Measurements from ENCODE around the gene ST3GAL3.

ST3GAL3 gene

DNA sequence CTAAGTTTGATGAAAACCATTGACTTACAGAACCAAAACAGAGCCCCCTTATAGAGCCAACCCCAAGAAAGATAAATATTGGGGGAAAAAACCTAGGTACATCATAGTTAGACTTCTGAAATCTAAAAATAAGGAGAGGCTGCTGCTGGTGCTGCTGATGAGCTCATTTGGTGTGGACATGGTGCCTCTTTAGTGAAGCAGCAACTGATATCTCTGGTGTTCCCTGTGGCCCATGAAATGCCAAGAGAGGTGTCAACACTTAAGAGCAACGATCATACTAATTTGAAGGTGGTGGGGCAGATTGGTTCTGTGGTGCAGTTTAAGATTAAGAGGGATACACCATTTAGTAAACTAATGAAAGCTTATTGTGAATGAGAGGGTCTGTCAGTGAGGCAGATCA lies 35.9 kb downstream of the ST3GAL3 start:
- Histone ChIP-seq H3K4me3 (replicated peaks; ENCODE audit: insufficient read depth, low read length) (no peak overlapping the region), H3K27me3 (ENCODE audit: insufficient read depth, poor library complexity, severe bottlenecking) (no peaks in the 10 kb centered on the region), H3K27ac (replicated peaks) (no peak overlapping the region)
- no peak for TF ChIP-seq POLR2AphosphoS5 (IDR thresholded peaks at IDR 0.05; ENCODE audit: low read depth)
- no peak for TF ChIP-seq GABPA (IDR thresholded peaks at IDR 0.05; ENCODE audit: low read depth)
- TF ChIP-seq, protein P1, sequence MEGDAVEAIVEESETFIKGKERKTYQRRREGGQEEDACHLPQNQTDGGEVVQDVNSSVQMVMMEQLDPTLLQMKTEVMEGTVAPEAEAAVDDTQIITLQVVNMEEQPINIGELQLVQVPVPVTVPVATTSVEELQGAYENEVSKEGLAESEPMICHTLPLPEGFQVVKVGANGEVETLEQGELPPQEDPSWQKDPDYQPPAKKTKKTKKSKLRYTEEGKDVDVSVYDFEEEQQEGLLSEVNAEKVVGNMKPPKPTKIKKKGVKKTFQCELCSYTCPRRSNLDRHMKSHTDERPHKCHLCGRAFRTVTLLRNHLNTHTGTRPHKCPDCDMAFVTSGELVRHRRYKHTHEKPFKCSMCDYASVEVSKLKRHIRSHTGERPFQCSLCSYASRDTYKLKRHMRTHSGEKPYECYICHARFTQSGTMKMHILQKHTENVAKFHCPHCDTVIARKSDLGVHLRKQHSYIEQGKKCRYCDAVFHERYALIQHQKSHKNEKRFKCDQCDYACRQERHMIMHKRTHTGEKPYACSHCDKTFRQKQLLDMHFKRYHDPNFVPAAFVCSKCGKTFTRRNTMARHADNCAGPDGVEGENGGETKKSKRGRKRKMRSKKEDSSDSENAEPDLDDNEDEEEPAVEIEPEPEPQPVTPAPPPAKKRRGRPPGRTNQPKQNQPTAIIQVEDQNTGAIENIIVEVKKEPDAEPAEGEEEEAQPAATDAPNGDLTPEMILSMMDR (IDR thresholded peaks at IDR 0.05; ENCODE audit: insufficient read depth, low read length), result no peak
- TF ChIP-seq, protein P2, sequence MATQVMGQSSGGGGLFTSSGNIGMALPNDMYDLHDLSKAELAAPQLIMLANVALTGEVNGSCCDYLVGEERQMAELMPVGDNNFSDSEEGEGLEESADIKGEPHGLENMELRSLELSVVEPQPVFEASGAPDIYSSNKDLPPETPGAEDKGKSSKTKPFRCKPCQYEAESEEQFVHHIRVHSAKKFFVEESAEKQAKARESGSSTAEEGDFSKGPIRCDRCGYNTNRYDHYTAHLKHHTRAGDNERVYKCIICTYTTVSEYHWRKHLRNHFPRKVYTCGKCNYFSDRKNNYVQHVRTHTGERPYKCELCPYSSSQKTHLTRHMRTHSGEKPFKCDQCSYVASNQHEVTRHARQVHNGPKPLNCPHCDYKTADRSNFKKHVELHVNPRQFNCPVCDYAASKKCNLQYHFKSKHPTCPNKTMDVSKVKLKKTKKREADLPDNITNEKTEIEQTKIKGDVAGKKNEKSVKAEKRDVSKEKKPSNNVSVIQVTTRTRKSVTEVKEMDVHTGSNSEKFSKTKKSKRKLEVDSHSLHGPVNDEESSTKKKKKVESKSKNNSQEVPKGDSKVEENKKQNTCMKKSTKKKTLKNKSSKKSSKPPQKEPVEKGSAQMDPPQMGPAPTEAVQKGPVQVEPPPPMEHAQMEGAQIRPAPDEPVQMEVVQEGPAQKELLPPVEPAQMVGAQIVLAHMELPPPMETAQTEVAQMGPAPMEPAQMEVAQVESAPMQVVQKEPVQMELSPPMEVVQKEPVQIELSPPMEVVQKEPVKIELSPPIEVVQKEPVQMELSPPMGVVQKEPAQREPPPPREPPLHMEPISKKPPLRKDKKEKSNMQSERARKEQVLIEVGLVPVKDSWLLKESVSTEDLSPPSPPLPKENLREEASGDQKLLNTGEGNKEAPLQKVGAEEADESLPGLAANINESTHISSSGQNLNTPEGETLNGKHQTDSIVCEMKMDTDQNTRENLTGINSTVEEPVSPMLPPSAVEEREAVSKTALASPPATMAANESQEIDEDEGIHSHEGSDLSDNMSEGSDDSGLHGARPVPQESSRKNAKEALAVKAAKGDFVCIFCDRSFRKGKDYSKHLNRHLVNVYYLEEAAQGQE (IDR thresholded peaks at IDR 0.05; ENCODE audit: insufficient replicate concordance, low read depth), result no peak
- no peak for TF ChIP-seq SPI1 (IDR thresholded peaks at IDR 0.05; ENCODE audit: borderline replicate concordance, low read depth)
- no peak for DNase-seq (ENCODE audit: low read depth in 1 of 2, low spot score in 1 of 2)

DNA sequence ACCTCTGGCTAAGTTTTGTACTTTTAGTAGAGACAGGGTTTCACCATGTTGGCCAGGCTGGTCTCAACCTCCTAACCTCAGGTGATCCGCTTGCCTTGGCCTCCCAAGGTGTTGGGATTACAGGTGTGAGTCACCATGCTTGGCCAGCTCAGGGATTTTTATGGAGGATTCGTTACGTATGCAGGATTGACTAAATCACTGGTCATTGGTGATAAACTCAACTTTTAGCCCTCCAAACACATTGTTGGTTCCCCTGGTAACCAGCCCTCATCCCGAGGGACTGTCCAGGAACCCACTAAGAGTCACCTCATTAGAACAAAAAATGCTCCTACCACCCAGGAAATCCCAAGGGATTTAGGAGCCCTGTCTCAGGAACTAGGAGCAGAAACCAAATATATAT lies 40.4 kb downstream of the ST3GAL3 start:
- TF ChIP-seq, protein P1 (IDR thresholded peaks at IDR 0.05; ENCODE audit: insufficient read depth, low read length), result no peak
- TF ChIP-seq GABPA (IDR thresholded peaks at IDR 0.05; ENCODE audit: low read depth), result no peak
- no peak for TF ChIP-seq POLR2AphosphoS5 (IDR thresholded peaks at IDR 0.05; ENCODE audit: low read depth)
- Histone ChIP-seq H3K27me3 (ENCODE audit: insufficient read depth, poor library complexity, severe bottlenecking) (no peaks in the 10 kb centered on the region), H3K27ac (replicated peaks) (no peak overlapping the region), H3K4me3 (replicated peaks; ENCODE audit: insufficient read depth, low read length) (no peak overlapping the region)
- DNase-seq (ENCODE audit: low read depth in 1 of 2, low spot score in 1 of 2), result no peak

DNA sequence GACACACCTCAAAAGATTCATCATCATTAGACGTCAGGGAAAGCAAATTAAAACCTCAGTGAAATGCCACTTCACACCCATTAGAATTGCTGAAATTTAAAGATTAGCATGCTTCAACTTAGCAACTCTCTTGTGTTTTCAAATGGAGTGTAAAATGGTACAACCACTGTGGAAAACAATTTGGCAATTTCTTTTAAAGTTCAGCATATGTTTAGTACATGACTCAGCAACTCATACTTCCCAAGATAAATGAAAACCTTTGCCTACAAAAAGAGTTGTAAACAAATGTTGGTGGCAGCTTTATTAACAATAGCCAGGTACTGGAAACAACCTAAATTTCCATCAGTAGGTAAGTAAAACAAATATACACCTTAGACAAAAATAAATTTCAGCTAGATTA lies 42.7 kb downstream of the ST3GAL3 start:
- no peak overlapping the region for H3K4me3 ChIP-seq (replicated peaks; ENCODE audit: insufficient read depth, low read length)
- DNase-seq (ENCODE audit: low read depth in 1 of 2, low spot score in 1 of 2), result no peak
- no peak overlapping the region for H3K27ac ChIP-seq (replicated peaks)
- no peak for TF ChIP-seq GABPA (IDR thresholded peaks at IDR 0.05; ENCODE audit: low read depth)
- TF ChIP-seq POLR2AphosphoS5 (IDR thresholded peaks at IDR 0.05; ENCODE audit: low read depth), result no peak
- TF ChIP-seq, protein P2 (IDR thresholded peaks at IDR 0.05; ENCODE audit: insufficient replicate concordance, low read depth), result no peak
- TF ChIP-seq, protein P1 (IDR thresholded peaks at IDR 0.05; ENCODE audit: insufficient read depth, low read length), result no peak
- TF ChIP-seq SPI1 (IDR thresholded peaks at IDR 0.05; ENCODE audit: borderline replicate concordance, low read depth), result no peak
- H3K27me3 ChIP-seq (ENCODE audit: insufficient read depth, poor library complexity, severe bottlenecking), result no peaks in the 10 kb centered on the region

DNA sequence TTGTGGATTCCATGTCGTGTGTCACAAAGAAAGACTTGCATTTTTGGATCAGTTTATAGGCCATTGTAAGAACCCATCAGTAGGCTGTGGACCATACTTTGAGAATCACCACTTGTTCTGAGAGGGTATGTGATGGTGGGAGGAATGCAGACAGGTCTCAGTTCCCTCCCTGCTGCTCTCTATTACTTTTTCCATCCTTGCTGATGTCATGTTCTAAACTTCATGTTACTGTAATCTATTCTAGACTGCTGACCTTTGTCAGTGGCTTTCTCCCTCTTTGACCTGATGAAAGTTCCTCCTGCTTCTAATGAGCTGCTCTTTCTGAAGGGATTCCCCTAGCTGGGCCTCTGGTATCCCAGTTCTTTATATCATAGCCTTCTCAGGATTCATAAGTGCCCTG lies 46.1 kb downstream of the ST3GAL3 start:
- Histone ChIP-seq H3K27ac (replicated peaks) (no peak overlapping the region), H3K27me3 (ENCODE audit: insufficient read depth, poor library complexity, severe bottlenecking) (no peaks in the 10 kb centered on the region), H3K4me3 (replicated peaks; ENCODE audit: insufficient read depth, low read length) (no peak overlapping the region)
- no peak for DNase-seq (ENCODE audit: low read depth in 1 of 2, low spot score in 1 of 2)
- TF ChIP-seq POLR2AphosphoS5 (IDR thresholded peaks at IDR 0.05; ENCODE audit: low read depth) (no peak), SPI1 (IDR thresholded peaks at IDR 0.05; ENCODE audit: borderline replicate concordance, low read depth) (no peak), GABPA (IDR thresholded peaks at IDR 0.05; ENCODE audit: low read depth) (no peak)
- TF ChIP-seq, protein P1 (IDR thresholded peaks at IDR 0.05; ENCODE audit: insufficient read depth, low read length), result no peak
- TF ChIP-seq, protein P2 (IDR thresholded peaks at IDR 0.05; ENCODE audit: insufficient replicate concordance, low read depth), result no peak

All from HL-60 (cell line).